ENCODE results near the gene TCF7L2.

The TCF7L2 gene

GRCh38 chr10:112966194-112966855 is 16.3 kb downstream of the TCF7L2 start:
- DNase-seq = no peak
- Mint-ChIP-seq H3K9me3 (no peaks in the 10 kb centered on the region), H3K4me1 (no peaks in the 10 kb centered on the region), H3K36me3 (no peaks in the 10 kb centered on the region), H3K27ac (no peak overlapping the region), H3K4me3 (no peak overlapping the region), H3K27me3 (peaks cover 54% of the 10 kb centered on the region)
- CTCF ChIA-PET = no interaction called here

DNA sequence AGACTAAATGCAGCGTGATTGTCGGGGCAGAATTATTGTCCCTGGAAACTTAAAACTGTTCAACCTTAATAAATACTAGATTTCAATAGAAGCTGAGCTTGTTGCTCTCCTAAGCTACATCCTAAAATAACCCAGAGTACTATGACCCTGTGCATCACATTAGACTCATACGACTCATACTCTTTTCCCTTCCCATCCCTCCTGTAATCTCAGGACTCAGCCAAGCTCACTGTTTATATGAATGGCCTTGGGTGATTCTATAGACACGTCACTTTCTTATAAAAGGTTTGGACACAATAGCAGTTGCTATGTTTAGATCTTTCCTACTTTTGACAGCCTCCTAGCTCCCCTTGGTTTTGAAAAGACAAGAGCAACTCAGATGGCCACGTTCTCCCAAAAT is 17.2 kb downstream of the TCF7L2 start:
- H3K27me3 Mint-ChIP-seq = peaks cover 52% of the 10 kb centered on the region
- H3K4me3 Mint-ChIP-seq = no peak overlapping the region
- DNase-seq = no peak
- H3K9me3 Mint-ChIP-seq = no peaks in the 10 kb centered on the region
- CTCF ChIA-PET = no interaction called here
- no peaks in the 10 kb centered on the region for H3K36me3 Mint-ChIP-seq
- no peak overlapping the region for H3K27ac Mint-ChIP-seq
- no peaks in the 10 kb centered on the region for H3K4me1 Mint-ChIP-seq

DNA sequence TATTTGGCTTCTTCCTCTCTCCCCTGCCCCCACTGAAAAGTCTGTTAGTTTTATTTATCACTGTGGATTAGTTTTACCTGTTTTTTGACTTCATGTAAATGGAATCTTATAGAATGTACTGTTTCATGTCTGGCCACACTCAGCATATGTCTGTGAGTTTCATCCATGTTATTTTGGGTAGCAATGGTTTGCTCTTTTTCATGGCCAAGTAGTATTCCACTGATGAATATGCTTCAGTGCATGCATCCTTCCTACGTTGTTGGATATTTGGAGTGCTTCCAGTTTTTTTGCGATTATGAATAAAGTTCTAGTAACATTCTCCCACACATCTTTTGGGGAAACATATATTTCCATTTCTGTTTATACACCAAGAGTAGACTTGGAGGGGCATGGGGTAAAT is 19.1 kb downstream of the TCF7L2 start:
- DNase-seq = no peak
- no peaks in the 10 kb centered on the region for H3K36me3 Mint-ChIP-seq
- peaks cover 55% of the 10 kb centered on the region for H3K27me3 Mint-ChIP-seq
- H3K27ac Mint-ChIP-seq = no peak overlapping the region
- CTCF ChIA-PET = no interaction called here
- H3K9me3 Mint-ChIP-seq = no peaks in the 10 kb centered on the region
- H3K4me1 Mint-ChIP-seq = no peaks in the 10 kb centered on the region
- H3K4me3 Mint-ChIP-seq = no peak overlapping the region

DNA sequence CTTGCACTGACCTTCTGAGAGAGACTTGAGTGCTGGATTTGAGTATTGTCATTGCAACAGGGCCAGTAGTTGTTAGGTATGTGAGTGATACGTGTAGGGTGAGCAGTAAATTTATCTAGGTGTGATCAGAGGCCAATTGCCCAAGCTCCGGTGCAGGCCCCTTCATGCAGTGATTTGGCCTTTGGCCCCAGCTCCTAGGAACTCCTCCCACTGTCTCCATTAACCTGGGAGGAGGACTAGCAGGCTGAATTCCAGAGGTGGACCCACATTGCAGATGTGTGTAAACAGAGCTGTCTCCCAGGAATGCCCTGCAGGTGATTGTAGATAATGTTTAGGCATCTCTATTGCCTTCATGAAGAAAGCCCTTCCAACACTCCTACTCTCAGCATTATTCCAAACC is 19.5 kb downstream of the TCF7L2 start:
- DNase-seq = no peak
- Mint-ChIP-seq H3K9me3 (no peaks in the 10 kb centered on the region), H3K36me3 (no peaks in the 10 kb centered on the region), H3K27me3 (peaks cover 53% of the 10 kb centered on the region), H3K4me3 (no peak overlapping the region), H3K4me1 (no peaks in the 10 kb centered on the region), H3K27ac (no peak overlapping the region)
- CTCF ChIA-PET = no interaction called here

GRCh38 chr10:112970021-112970420 is 20.0 kb downstream of the TCF7L2 start:
- CTCF ChIA-PET = no interaction called here
- Mint-ChIP-seq H3K4me3 (no peak overlapping the region), H3K36me3 (no peaks in the 10 kb centered on the region), H3K27me3 (peaks cover 48% of the 10 kb centered on the region), H3K9me3 (no peaks in the 10 kb centered on the region), H3K4me1 (no peaks in the 10 kb centered on the region), H3K27ac (no peak overlapping the region)
- DNase-seq = no peak

GRCh38 chr10:112972606-112973005 is 22.6 kb downstream of the TCF7L2 start:
- CTCF ChIA-PET = no interaction called here
- no peak for DNase-seq
- Mint-ChIP-seq H3K4me1 (no peaks in the 10 kb centered on the region), H3K36me3 (no peaks in the 10 kb centered on the region), H3K27ac (no peak overlapping the region), H3K4me3 (no peak overlapping the region), H3K9me3 (no peaks in the 10 kb centered on the region), H3K27me3 (peaks cover 46% of the 10 kb centered on the region)

DNA sequence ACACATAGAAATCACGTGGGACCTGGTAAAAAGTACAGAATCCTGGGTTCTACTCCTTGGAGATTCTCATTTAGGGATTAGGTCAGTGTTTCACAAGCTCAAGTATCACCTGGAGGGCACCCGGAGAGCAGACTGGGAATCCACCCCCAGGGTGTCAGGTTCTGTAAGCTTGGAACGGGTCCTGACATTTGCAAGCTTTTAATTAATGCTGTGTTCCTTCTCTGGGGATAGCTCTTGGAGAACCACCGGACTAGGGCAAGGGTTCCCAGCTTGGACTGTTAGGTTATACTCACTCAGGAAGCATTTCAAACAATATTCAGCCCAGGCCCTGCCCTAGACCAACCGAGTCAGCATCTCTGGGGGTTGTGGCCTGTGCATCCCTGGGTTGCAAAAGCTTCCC is 23.0 kb downstream of the TCF7L2 start:
- Mint-ChIP-seq H3K9me3 (no peaks in the 10 kb centered on the region), H3K27me3 (peaks cover 48% of the 10 kb centered on the region), H3K4me1 (no peaks in the 10 kb centered on the region), H3K27ac (no peak overlapping the region), H3K36me3 (no peaks in the 10 kb centered on the region), H3K4me3 (no peak overlapping the region)
- no peak for DNase-seq
- CTCF ChIA-PET = no interaction called here

- no peaks in the 10 kb centered on the region for H3K4me1 Mint-ChIP-seq
- DNase-seq = no peak
- H3K27ac Mint-ChIP-seq = no peak overlapping the region
- no peaks in the 10 kb centered on the region for H3K9me3 Mint-ChIP-seq
- peaks cover 49% of the 10 kb centered on the region for H3K27me3 Mint-ChIP-seq
- CTCF ChIA-PET = no interaction called here
- H3K4me3 Mint-ChIP-seq = no peak overlapping the region
- H3K36me3 Mint-ChIP-seq = no peaks in the 10 kb centered on the region
These were observed 23.8 kb downstream of the TCF7L2 start for GRCh38 chr10:112973805-112974204.

GRCh38 chr10:112977426-112977898 is 27.4 kb downstream of the TCF7L2 start:
- H3K27me3 Mint-ChIP-seq = peaks cover 50% of the 10 kb centered on the region
- H3K9me3 Mint-ChIP-seq = no peaks in the 10 kb centered on the region
- CTCF ChIA-PET = no interaction called here

GRCh38 chr10:112979927-112980326 is 29.9 kb downstream of the TCF7L2 start:
- Mint-ChIP-seq H3K9me3 (no peaks in the 10 kb centered on the region), H3K4me1 (peaks cover 7% of the 10 kb centered on the region), H3K27ac (no peak overlapping the region), H3K36me3 (no peaks in the 10 kb centered on the region), H3K4me3 (no peak overlapping the region), H3K27me3 (peaks cover 66% of the 10 kb centered on the region)
- CTCF ChIA-PET = no interaction called here
- DNase-seq = no peak

More at GRCh38 chr10:112977426-112977898, 27.4 kb downstream of the TCF7L2 start:
- Mint-ChIP-seq H3K4me1 (peaks cover 7% of the 10 kb centered on the region), H3K36me3 (no peaks in the 10 kb centered on the region), H3K4me3 (no peak overlapping the region), H3K27ac (no peak overlapping the region)
- DNase-seq = no peak

- Mint-ChIP-seq H3K27me3 (peaks cover 76% of the 10 kb centered on the region), H3K36me3 (no peaks in the 10 kb centered on the region), H3K27ac (no peak overlapping the region), H3K4me3 (no peak overlapping the region), H3K4me1 (peaks cover 7% of the 10 kb centered on the region), H3K9me3 (no peaks in the 10 kb centered on the region)
- CTCF ChIA-PET = no interaction called here
- DNase-seq = no peak
These were observed 30.9 kb downstream of the TCF7L2 start for GRCh38 chr10:112980937-112981336.

DNA sequence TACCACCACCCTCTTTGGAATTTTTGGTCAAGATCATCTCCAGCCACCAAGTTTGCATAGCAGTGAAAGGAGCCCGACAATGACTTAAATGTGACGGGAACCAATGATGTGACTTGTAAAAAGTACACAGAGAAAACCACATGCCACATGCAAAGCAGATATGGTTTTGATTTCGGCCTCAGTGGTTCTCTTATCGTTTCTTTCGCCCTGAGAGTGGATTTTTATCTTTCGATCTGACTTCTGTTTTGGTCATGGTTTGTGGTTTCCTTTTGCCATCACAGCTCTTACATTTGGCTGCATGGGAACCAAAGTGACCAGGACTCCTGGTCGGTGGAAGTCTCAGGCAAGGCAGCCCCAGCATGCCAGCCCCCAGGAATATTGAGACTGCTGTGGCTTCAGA is 31.5 kb downstream of the TCF7L2 start:
- H3K27me3 Mint-ChIP-seq = peaks cover 82% of the 10 kb centered on the region
- H3K36me3 Mint-ChIP-seq = no peaks in the 10 kb centered on the region
- peaks cover 7% of the 10 kb centered on the region for H3K4me1 Mint-ChIP-seq
- H3K27ac Mint-ChIP-seq = no peak overlapping the region
- H3K4me3 Mint-ChIP-seq = no peak overlapping the region
- H3K9me3 Mint-ChIP-seq = no peaks in the 10 kb centered on the region
- no peak for DNase-seq
- CTCF ChIA-PET = no interaction called here

GRCh38 chr10:112983444-112984056 is 33.5 kb downstream of the TCF7L2 start:
- CTCF ChIA-PET = no interaction called here
- Mint-ChIP-seq H3K4me3 (no peak overlapping the region), H3K27ac (no peak overlapping the region), H3K9me3 (no peaks in the 10 kb centered on the region), H3K4me1 (peaks cover 7% of the 10 kb centered on the region), H3K36me3 (no peaks in the 10 kb centered on the region), H3K27me3 (peaks cover 89% of the 10 kb centered on the region)
- no peak for DNase-seq

- no peak for DNase-seq
- Mint-ChIP-seq H3K4me1 (peaks cover 7% of the 10 kb centered on the region), H3K27me3 (peaks cover 91% of the 10 kb centered on the region), H3K4me3 (no peak overlapping the region), H3K9me3 (no peaks in the 10 kb centered on the region), H3K36me3 (no peaks in the 10 kb centered on the region), H3K27ac (no peak overlapping the region)
- CTCF ChIA-PET = no interaction called here
These were observed 34.7 kb downstream of the TCF7L2 start for GRCh38 chr10:112984756-112985155.

GRCh38 chr10:112985690-112986543 is 35.9 kb downstream of the TCF7L2 start:
- DNase-seq = no peak
- H3K27ac Mint-ChIP-seq = no peak overlapping the region

More at GRCh38 chr10:112985690-112986543, 35.9 kb downstream of the TCF7L2 start:
- no peaks in the 10 kb centered on the region for H3K36me3 Mint-ChIP-seq
- H3K4me1 Mint-ChIP-seq = peaks cover 7% of the 10 kb centered on the region
- H3K9me3 Mint-ChIP-seq = no peaks in the 10 kb centered on the region
- peaks cover 91% of the 10 kb centered on the region for H3K27me3 Mint-ChIP-seq
- CTCF ChIA-PET = no interaction called here
- no peak overlapping the region for H3K4me3 Mint-ChIP-seq
